ENCODE results near the gene FAU.

DNA sequence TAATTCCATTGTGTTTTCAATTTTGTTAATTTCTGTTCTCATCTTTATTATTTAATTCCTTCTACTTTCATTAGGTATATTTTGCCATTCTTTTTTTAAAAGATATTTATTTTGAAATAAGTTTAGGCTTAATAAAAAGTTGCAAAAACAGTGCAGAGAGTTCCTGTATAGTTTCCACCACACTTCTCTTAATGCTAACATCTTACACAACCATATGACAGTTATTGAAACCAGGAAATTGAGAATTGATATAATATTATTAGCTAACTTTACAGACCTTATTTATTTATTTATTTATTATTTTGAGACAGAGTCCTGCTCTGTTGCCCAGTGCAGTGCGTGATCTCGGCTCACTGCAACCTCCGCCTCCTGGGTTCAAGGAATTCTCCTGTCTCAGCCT lies 34.3 kb upstream of the FAU start:
- TF ChIP-seq TCF4 (CRISPR knock-in tag; IDR thresholded peaks at IDR 0.05; ENCODE audit: borderline replicate concordance) (no peak), OSR1 (CRISPR knock-in tag; IDR thresholded peaks at IDR 0.05) (no peak), GLIS3 (CRISPR knock-in tag; IDR thresholded peaks at IDR 0.05) (no peak), ZFP3 (CRISPR knock-in tag; IDR thresholded peaks at IDR 0.05) (no peak), ZFP30 (CRISPR knock-in tag; IDR thresholded peaks at IDR 0.05) (no peak), ZC3H10 (CRISPR knock-in tag; IDR thresholded peaks at IDR 0.05) (no peak)
- TF ChIP-seq, protein P1, sequence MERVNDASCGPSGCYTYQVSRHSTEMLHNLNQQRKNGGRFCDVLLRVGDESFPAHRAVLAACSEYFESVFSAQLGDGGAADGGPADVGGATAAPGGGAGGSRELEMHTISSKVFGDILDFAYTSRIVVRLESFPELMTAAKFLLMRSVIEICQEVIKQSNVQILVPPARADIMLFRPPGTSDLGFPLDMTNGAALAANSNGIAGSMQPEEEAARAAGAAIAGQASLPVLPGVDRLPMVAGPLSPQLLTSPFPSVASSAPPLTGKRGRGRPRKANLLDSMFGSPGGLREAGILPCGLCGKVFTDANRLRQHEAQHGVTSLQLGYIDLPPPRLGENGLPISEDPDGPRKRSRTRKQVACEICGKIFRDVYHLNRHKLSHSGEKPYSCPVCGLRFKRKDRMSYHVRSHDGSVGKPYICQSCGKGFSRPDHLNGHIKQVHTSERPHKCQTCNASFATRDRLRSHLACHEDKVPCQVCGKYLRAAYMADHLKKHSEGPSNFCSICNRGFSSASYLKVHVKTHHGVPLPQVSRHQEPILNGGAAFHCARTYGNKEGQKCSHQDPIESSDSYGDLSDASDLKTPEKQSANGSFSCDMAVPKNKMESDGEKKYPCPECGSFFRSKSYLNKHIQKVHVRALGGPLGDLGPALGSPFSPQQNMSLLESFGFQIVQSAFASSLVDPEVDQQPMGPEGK (CRISPR knock-in tag; IDR thresholded peaks at IDR 0.05; ENCODE audit: borderline replicate concordance): no peak
